WTC11 (cell line): ENCODE measurements around the gene OR2AG2. TPM values are rescaled to one million over a fixed set of nuclear protein-coding genes. Genes with fewer than 3 reads are reported as not detected.

ENCODE experiments used
- ATAC-seq: fragments of 200-7000 bp; cut with Tn5 transposase; 2 replicates; pipeline ENCODE4 v1.10.0; 2021; ENCODE audit warnings: mild to moderate bottlenecking, moderate library complexity
- CTCF ChIA-PET: fragments of 300-600 bp; sonication (Branson Sonifier 250); formaldehyde crosslinking; loops from one replicate; lab custom pipeline; 2021; ENCODE audit warnings: antibody characterized with exemption; lab: Charles Lee
- POLR2A ChIA-PET: fragments of 350-600 bp; sonication (Branson Sonifier 250); formaldehyde crosslinking; loops from one replicate; lab custom pipeline; 2021; ENCODE audit warnings: antibody characterized with exemption; lab: Charles Lee
- DNase-seq: peaks from one replicate; pipeline ENCODE4 v3.0.0; 2021; ENCODE audit warnings: low spot score
- H3K27ac Mint-ChIP-seq: 2 replicates; pipeline ENCODE4 v1.8.0; 2021; ENCODE audit warnings: mixed read lengths
- H3K27me3 Mint-ChIP-seq: 2 replicates; pipeline ENCODE4 v1.8.0; 2021; ENCODE audit warnings: low read depth, mild to moderate bottlenecking, moderate library complexity, mixed read lengths
- H3K36me3 Mint-ChIP-seq: 2 replicates; pipeline ENCODE4 v1.8.0; 2021; ENCODE audit warnings: mixed read lengths
- H3K4me1 Mint-ChIP-seq: 2 replicates; pipeline ENCODE4 v1.8.0; 2022; ENCODE audit warnings: mixed read lengths
- H3K4me3 Mint-ChIP-seq: 2 replicates; pipeline ENCODE4 v1.8.0; 2021; ENCODE audit warnings: mild to moderate bottlenecking, moderate library complexity, mixed read lengths
- H3K9me3 Mint-ChIP-seq: 2 replicates; pipeline ENCODE4 v1.8.0; 2021; ENCODE audit warnings: mixed read lengths
- ATF1 ChIP-seq: sonication (generic); formaldehyde crosslinking; IDR thresholded peaks from 2 replicates; pipeline ENCODE4 v1.8.1; 2023; ENCODE audit warnings: mild to moderate bottlenecking, moderate library complexity, missing genetic modification reagents
- EMX1 ChIP-seq: fragments of 250-450 bp; sonication (Bioruptor Pico); IDR thresholded peaks from 2 replicates; pipeline ENCODE4 v1.8.0; 2021; ENCODE audit warnings: mild to moderate bottlenecking
- ESRRA ChIP-seq: sonication (generic); formaldehyde crosslinking; IDR thresholded peaks from 2 replicates; pipeline ENCODE4 v1.8.1; 2022; ENCODE audit warnings: mild to moderate bottlenecking, missing genetic modification reagents, borderline replicate concordance
- FOXK1 ChIP-seq: sonication (generic); formaldehyde crosslinking; IDR thresholded peaks from 2 replicates; pipeline ENCODE4 v1.8.0; 2022; ENCODE audit warnings: mild to moderate bottlenecking, moderate library complexity, missing genetic modification reagents
- GRHL2 ChIP-seq: fragments of 250-450 bp; sonication (Bioruptor Pico); IDR thresholded peaks from 2 replicates; pipeline ENCODE4 v1.8.0; 2022; ENCODE audit warnings: mild to moderate bottlenecking, moderate library complexity; ENCODE audit not compliant: insufficient replicate concordance, severe bottlenecking
- IRF1 ChIP-seq: sonication (generic); formaldehyde crosslinking; IDR thresholded peaks from 2 replicates; pipeline ENCODE4 v1.8.0; 2023; ENCODE audit warnings: missing genetic modification reagents
- IRF2 ChIP-seq: sonication (generic); formaldehyde crosslinking; IDR thresholded peaks from 2 replicates; pipeline ENCODE4 v1.8.0; 2022; ENCODE audit warnings: low read depth, missing genetic modification reagents, borderline replicate concordance
- KAT7 ChIP-seq: sonication (generic); formaldehyde crosslinking; IDR thresholded peaks from 2 replicates; pipeline ENCODE4 v1.8.1; 2023; ENCODE audit warnings: missing genetic modification reagents, mild to moderate bottlenecking, borderline replicate concordance
- NFATC4 ChIP-seq: fragments of 250-450 bp; sonication (Bioruptor Pico); IDR thresholded peaks from 2 replicates; pipeline ENCODE4 v1.9.0; 2021; ENCODE audit warnings: mild to moderate bottlenecking
- NR2C2 ChIP-seq: sonication (generic); formaldehyde crosslinking; IDR thresholded peaks from 2 replicates; pipeline ENCODE4 v1.8.0; 2022; ENCODE audit warnings: mild to moderate bottlenecking, missing genetic modification reagents
- OVOL2 ChIP-seq: fragments of 250-450 bp; sonication (Bioruptor Pico); IDR thresholded peaks from 2 replicates; pipeline ENCODE4 v1.9.0; 2021; ENCODE audit warnings: mild to moderate bottlenecking, borderline replicate concordance
- PRDM15 ChIP-seq: sonication (generic); formaldehyde crosslinking; IDR thresholded peaks from 2 replicates; pipeline ENCODE4 v1.8.0; 2022; ENCODE audit warnings: missing genetic modification reagents
- PREB ChIP-seq: sonication (generic); formaldehyde crosslinking; IDR thresholded peaks from 2 replicates; pipeline ENCODE4 v1.8.1; 2022; ENCODE audit warnings: mild to moderate bottlenecking, missing genetic modification reagents, moderate library complexity, borderline replicate concordance
- SP1 ChIP-seq: sonication (generic); formaldehyde crosslinking; conservative IDR thresholded peaks from 2 replicates; pipeline ENCODE4 v1.8.1; 2022; ENCODE audit warnings: missing genetic modification reagents
- TCF7 ChIP-seq: sonication (generic); formaldehyde crosslinking; IDR thresholded peaks from 2 replicates; pipeline ENCODE4 v1.8.0; 2022; ENCODE audit warnings: mild to moderate bottlenecking, low read depth, missing genetic modification reagents, moderate library complexity
- USF2 ChIP-seq: sonication (generic); formaldehyde crosslinking; IDR thresholded peaks from 2 replicates; pipeline ENCODE4 v1.8.1; 2023; ENCODE audit warnings: mild to moderate bottlenecking, missing genetic modification reagents, moderate library complexity
- ZBTB21 ChIP-seq: sonication (generic); formaldehyde crosslinking; IDR thresholded peaks from 2 replicates; pipeline ENCODE4 v1.8.1; 2023; ENCODE audit warnings: mild to moderate bottlenecking, missing genetic modification reagents, borderline replicate concordance
- ZNF317 ChIP-seq: sonication (generic); formaldehyde crosslinking; IDR thresholded peaks from 2 replicates; pipeline ENCODE4 v1.8.1; 2023; ENCODE audit warnings: low read depth, mild to moderate bottlenecking, moderate library complexity, missing genetic modification reagents, borderline replicate concordance
- ZNF396 ChIP-seq: fragments of 250-450 bp; sonication (Bioruptor Pico); IDR thresholded peaks from 2 replicates; pipeline ENCODE4 v1.8.0; 2021; ENCODE audit warnings: mild to moderate bottlenecking, moderate library complexity, borderline replicate concordance
- total RNA-seq: library from RNA; stranded (reverse); gene quantifications from 3 replicates; pipeline ENCODE4 v1.2.3, GENCODE V29; 2021
- TF ChIP-seq, protein P1 (sequence below): sonication (generic); formaldehyde crosslinking; IDR thresholded peaks from 2 replicates; pipeline ENCODE4 v1.8.1; 2022; ENCODE audit warnings: missing genetic modification reagents, borderline replicate concordance
- TF ChIP-seq, protein P2 (sequence below): sonication (generic); formaldehyde crosslinking; IDR thresholded peaks from 2 replicates; pipeline ENCODE4 v1.8.0; 2022; ENCODE audit warnings: mild to moderate bottlenecking, missing genetic modification reagents

The OR2AG2 gene
- total RNA-seq, 1 experiment from 2014 or later = 0.17 TPM

GRCh38 chr11:6725386-6725896, 46.3 kb downstream of the OR2AG2 start:
- no peak overlapping the region for H3K27ac Mint-ChIP-seq
- CTCF ChIA-PET = no interaction called here
- no peak overlapping the region for H3K4me3 Mint-ChIP-seq
- H3K27me3 Mint-ChIP-seq = peaks cover 6% of the 10 kb centered on the region; the same call in 1 of the 2 replicates
- TF ChIP-seq NR2C2 (CRISPR knock-in tag) (no peak), GRHL2 (no peak), EMX1 (CRISPR knock-in tag) (no peak), IRF2 (CRISPR knock-in tag) (no peak), ZNF396 (CRISPR knock-in tag) (no peak), ZBTB21 (no peak), USF2 (CRISPR knock-in tag) (no peak), OVOL2 (CRISPR knock-in tag) (no peak), ESRRA (CRISPR knock-in tag) (no peak), FOXK1 (CRISPR knock-in tag) (no peak), SP1 (CRISPR knock-in tag) (no peak)
- TF ChIP-seq, protein P1, sequence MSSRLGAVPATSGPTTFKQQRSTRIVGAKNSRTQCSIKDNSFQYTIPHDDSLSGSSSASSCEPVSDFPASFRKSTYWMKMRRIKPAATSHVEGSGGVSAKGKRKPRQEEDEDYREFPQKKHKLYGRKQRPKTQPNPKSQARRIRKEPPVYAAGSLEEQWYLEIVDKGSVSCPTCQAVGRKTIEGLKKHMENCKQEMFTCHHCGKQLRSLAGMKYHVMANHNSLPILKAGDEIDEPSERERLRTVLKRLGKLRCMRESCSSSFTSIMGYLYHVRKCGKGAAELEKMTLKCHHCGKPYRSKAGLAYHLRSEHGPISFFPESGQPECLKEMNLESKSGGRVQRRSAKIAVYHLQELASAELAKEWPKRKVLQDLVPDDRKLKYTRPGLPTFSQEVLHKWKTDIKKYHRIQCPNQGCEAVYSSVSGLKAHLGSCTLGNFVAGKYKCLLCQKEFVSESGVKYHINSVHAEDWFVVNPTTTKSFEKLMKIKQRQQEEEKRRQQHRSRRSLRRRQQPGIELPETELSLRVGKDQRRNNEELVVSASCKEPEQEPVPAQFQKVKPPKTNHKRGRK = no peak
- TF ChIP-seq, all 79 proteins: peak for 0
- no peak for DNase-seq
- peaks cover 8% of the 10 kb centered on the region; the same call in 1 of the 2 replicates for H3K36me3 Mint-ChIP-seq
- ATAC-seq = no peak
- POLR2A ChIA-PET = no interaction called here
- H3K4me1 Mint-ChIP-seq = no peaks in the 10 kb centered on the region
- peaks cover 28% of the 10 kb centered on the region for H3K9me3 Mint-ChIP-seq

GRCh38 chr11:6724013-6724412, 47.8 kb downstream of the OR2AG2 start:
- no peak for ATAC-seq

GRCh38 chr11:6721343-6721742, 50.4 kb downstream of the OR2AG2 start:
- ChIA-PET POLR2A (no interaction called here), CTCF (interaction anchor here (0.6 to 2.1 kb wide), 4 partner anchors 15 to 624 kb away, joined by 3 to 10 read pairs (median 5); no protein-coding TSS in a partner anchor)
- peaks cover 53% of the 10 kb centered on the region for H3K9me3 Mint-ChIP-seq
- peaks cover 31% of the 10 kb centered on the region for H3K27me3 Mint-ChIP-seq
- no peak overlapping the region for H3K4me3 Mint-ChIP-seq
- DNase-seq = no peak
- no peaks in the 10 kb centered on the region for H3K4me1 Mint-ChIP-seq
- no peak overlapping the region for H3K27ac Mint-ChIP-seq
- H3K36me3 Mint-ChIP-seq = peaks cover 8% of the 10 kb centered on the region; the same call in 1 of the 2 replicates
- TF ChIP-seq NR2C2 (CRISPR knock-in tag) (no peak), ATF1 (no peak), KAT7 (CRISPR knock-in tag) (no peak), PRDM15 (no peak), TCF7 (no peak)
- TF ChIP-seq, protein P2, sequence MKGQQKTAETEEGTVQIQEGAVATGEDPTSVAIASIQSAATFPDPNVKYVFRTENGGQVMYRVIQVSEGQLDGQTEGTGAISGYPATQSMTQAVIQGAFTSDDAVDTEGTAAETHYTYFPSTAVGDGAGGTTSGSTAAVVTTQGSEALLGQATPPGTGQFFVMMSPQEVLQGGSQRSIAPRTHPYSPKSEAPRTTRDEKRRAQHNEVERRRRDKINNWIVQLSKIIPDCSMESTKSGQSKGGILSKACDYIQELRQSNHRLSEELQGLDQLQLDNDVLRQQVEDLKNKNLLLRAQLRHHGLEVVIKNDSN (CRISPR knock-in tag) = no peak
- ATAC-seq = no peak

More at GRCh38 chr11:6724013-6724412, 47.8 kb downstream of the OR2AG2 start:
- no peak for TF ChIP-seq NFATC4 (CRISPR knock-in tag)
- TF ChIP-seq FOXK1 (CRISPR knock-in tag) = no peak
- no peak for TF ChIP-seq IRF1 (CRISPR knock-in tag)
- no peak for TF ChIP-seq ZNF317
- TF ChIP-seq PREB = no peak
- no peak for DNase-seq
- no peaks in the 10 kb centered on the region for H3K4me1 Mint-ChIP-seq
- H3K27me3 Mint-ChIP-seq = peaks cover 16% of the 10 kb centered on the region
- no peak overlapping the region for H3K27ac Mint-ChIP-seq
- peaks cover 34% of the 10 kb centered on the region for H3K9me3 Mint-ChIP-seq
- no peak overlapping the region for H3K4me3 Mint-ChIP-seq
- H3K36me3 Mint-ChIP-seq = peaks cover 8% of the 10 kb centered on the region; the same call in 1 of the 2 replicates
- ChIA-PET POLR2A (no interaction called here), CTCF (interaction anchor here (1.0 kb wide), 3 partner anchors 14 to 33 kb away, joined by 3 to 5 read pairs (median 3); no protein-coding TSS in a partner anchor)
